HEK293T (cell line): ENCODE measurements around the gene SLC13A3.

Source experiments
- CTCF ChIA-PET: fragments of 350-600 bp; formaldehyde crosslinking; extraction: SDS; loops from one replicate; lab custom pipeline; 2021; ENCODE audit warnings: antibody characterized with exemption, inconsistent platforms; lab: Yijun Ruan, JAX
- POLR2A ChIA-PET: fragments of 350-600 bp; formaldehyde crosslinking; extraction: SDS; loops from one replicate; lab custom pipeline; 2020; ENCODE audit warnings: antibody characterized with exemption, inconsistent platforms; lab: Yijun Ruan, JAX
- DNase-seq: peaks from one replicate; pipeline ENCODE4 v3.0.0; 2012; ENCODE audit warnings: mixed read lengths; ENCODE audit errors: extremely low spot score
- ARNT ChIP-seq: fragments of 450-650 bp; IDR thresholded peaks from 2 replicates; pipeline ENCODE4 v1.6.1; 2017; ENCODE audit warnings: mild to moderate bottlenecking
- BHLHE40 ChIP-seq: fragments of 450-650 bp; IDR thresholded peaks from 2 replicates; pipeline ENCODE4 v1.6.1; 2016; ENCODE audit warnings: mild to moderate bottlenecking, moderate library complexity, borderline replicate concordance
- CTBP1 ChIP-seq: fragments of 450-650 bp; IDR thresholded peaks from 2 replicates; pipeline ENCODE4 v1.6.1; 2016; ENCODE audit warnings: borderline replicate concordance
- ELF4 ChIP-seq: fragments of 450-650 bp; IDR thresholded peaks from 2 replicates; pipeline ENCODE4 v1.6.1; 2017; ENCODE audit warnings: antibody characterized with exemption
- FOXA1 ChIP-seq: fragments of 450-650 bp; IDR thresholded peaks from 2 replicates; pipeline ENCODE4 v1.6.1; 2016; ENCODE audit warnings: mild to moderate bottlenecking
- FOXK2 ChIP-seq: fragments of 450-650 bp; IDR thresholded peaks from 2 replicates; pipeline ENCODE4 v1.6.1; 2016; ENCODE audit warnings: mild to moderate bottlenecking
- FOXM1 ChIP-seq: fragments of 450-650 bp; IDR thresholded peaks from 2 replicates; pipeline ENCODE4 v1.6.1; 2017; ENCODE audit warnings: mild to moderate bottlenecking, borderline replicate concordance
- HDGF ChIP-seq: fragments of 450-650 bp; IDR thresholded peaks from 2 replicates; pipeline ENCODE4 v1.6.1; 2017; ENCODE audit warnings: antibody characterized with exemption, borderline replicate concordance
- L3MBTL2 ChIP-seq: fragments of 450-650 bp; conservative IDR thresholded peaks from 2 replicates; pipeline ENCODE4 v1.6.1; 2016; ENCODE audit warnings: mild to moderate bottlenecking
- LEF1 ChIP-seq: fragments of 450-650 bp; IDR thresholded peaks from 2 replicates; pipeline ENCODE4 v1.6.1; 2017; ENCODE audit warnings: mild to moderate bottlenecking, borderline replicate concordance
- NFRKB ChIP-seq: fragments of 450-650 bp; IDR thresholded peaks from 2 replicates; pipeline ENCODE4 v1.6.1; 2016; ENCODE audit warnings: mild to moderate bottlenecking, moderate library complexity
- PKNOX1 ChIP-seq: fragments of 450-650 bp; IDR thresholded peaks from 2 replicates; pipeline ENCODE4 v1.6.1; 2016
- SP1 ChIP-seq: fragments of 450-650 bp; IDR thresholded peaks from 2 replicates; pipeline ENCODE4 v1.6.1; 2017
- SUZ12 ChIP-seq: fragments of 450-650 bp; IDR thresholded peaks from 2 replicates; pipeline ENCODE4 v1.6.1; 2016; ENCODE audit warnings: mild to moderate bottlenecking
- TARDBP ChIP-seq: fragments of 450-650 bp; IDR thresholded peaks from 2 replicates; pipeline ENCODE4 v1.6.1; 2016
- ZNF384 ChIP-seq: fragments of 450-650 bp; IDR thresholded peaks from 2 replicates; pipeline ENCODE4 v1.6.1; 2016

The SLC13A3 gene

GRCh38 chr20:46644160-46644559 is 7.1 kb downstream of the SLC13A3 start:
- CTCF ChIA-PET, result no interaction called here
- TF ChIP-seq LEF1 (no peak), ZNF384 (no peak), BHLHE40 (no peak), ELF4 (no peak), PKNOX1 (no peak), TARDBP (no peak), SP1 (no peak), NFRKB (no peak), L3MBTL2 (no peak)
- no peak for DNase-seq

DNA sequence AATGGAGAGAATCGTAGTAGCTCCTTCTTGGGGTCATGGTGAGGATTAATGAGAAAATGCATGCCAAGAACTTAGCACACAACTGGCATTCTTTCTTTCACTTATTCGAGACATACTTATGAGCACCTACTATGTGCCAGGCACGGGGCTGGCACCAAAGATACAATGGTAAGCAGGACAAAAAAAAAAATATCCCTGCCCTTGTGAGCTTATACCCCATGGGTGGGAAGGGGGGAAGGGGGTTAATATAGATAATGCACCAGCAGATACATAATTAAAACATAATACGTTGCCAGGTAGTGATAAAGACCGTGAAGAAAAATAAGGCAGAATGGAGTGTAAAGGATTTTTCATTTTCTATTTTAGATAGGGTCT is 8.3 kb downstream of the SLC13A3 start:
- ChIA-PET POLR2A (no interaction called here), CTCF (no interaction called here)
- TF ChIP-seq LEF1, result no peak
- TF ChIP-seq CTBP1, result no peak
- TF ChIP-seq NFRKB, result no peak
- TF ChIP-seq SUZ12, result no peak
- TF ChIP-seq L3MBTL2, result no peak
- no peak for TF ChIP-seq TARDBP
- TF ChIP-seq ZNF384, result no peak
- TF ChIP-seq ELF4, result no peak
- TF ChIP-seq PKNOX1, result no peak
- no peak for TF ChIP-seq FOXK2
- TF ChIP-seq FOXM1, result no peak
- no peak for TF ChIP-seq FOXA1
- no peak for TF ChIP-seq HDGF
- no peak for DNase-seq

More at GRCh38 chr20:46644160-46644559, 7.1 kb downstream of the SLC13A3 start:
- POLR2A ChIA-PET, result no interaction called here

DNA sequence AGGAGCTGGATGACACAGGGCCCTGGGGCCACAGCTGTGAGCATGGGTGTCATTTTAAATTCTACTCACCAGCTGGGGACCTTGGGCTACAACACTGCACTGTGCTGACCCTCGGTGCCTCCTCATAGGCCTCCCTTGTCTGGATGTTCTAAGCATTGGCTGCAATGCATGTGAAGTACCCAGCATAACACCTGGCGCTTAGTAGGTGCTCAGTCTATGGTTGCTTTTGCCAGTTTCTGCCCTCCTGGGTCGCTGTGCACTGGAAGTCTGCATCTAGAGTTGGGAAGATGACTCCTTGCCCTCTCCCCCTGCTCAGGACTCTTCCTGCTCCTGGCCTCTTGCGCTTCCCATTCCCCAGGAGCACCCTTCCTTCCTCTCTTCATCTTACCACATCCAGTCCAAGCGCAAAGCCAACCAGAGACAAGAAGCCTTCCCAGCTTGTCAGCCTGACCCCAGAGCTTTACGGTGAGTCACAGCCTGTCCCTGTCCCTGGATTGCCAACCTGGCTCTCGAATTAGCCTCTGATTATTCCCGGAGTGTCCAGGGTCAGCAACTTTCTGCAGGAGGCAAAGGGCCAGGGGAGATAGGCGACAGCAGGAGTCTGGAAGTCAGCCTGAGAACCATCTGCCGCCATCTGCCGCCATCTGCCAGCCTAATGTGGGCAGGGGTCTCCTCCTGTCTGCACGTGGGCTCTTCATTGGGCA is 8.8 kb downstream of the SLC13A3 start:
- ChIA-PET POLR2A (no interaction called here), CTCF (no interaction called here)
- DNase-seq, result no peak
- TF ChIP-seq PKNOX1 (no peak), SUZ12 (no peak)

DNA sequence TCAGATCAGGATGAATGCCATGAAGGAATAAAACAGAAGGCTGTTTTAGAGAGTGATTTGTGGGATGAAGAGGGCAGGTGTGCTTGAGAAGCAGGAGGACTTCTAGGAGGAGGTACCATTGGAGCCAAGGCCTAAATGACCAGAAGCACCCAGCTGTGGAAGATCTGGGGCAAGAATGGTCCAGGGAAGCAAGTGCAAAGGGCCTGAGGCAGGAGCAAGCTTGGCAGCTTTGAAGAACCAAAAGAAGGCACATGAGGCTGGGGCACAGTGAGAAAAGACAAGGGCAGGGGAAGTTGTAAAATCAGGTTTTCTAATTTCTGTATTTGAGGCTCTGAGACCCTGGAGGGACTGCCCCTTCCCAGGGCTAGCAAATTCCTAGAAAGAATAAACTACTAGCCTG is 9.8 kb downstream of the SLC13A3 start:
- ChIA-PET POLR2A (no interaction called here), CTCF (no interaction called here)
- TF ChIP-seq FOXK2, result no peak
- TF ChIP-seq HDGF, result no peak
- TF ChIP-seq BHLHE40, result no peak
- no peak for TF ChIP-seq FOXM1
- no peak for TF ChIP-seq FOXA1
- no peak for TF ChIP-seq SP1
- no peak for DNase-seq

DNA sequence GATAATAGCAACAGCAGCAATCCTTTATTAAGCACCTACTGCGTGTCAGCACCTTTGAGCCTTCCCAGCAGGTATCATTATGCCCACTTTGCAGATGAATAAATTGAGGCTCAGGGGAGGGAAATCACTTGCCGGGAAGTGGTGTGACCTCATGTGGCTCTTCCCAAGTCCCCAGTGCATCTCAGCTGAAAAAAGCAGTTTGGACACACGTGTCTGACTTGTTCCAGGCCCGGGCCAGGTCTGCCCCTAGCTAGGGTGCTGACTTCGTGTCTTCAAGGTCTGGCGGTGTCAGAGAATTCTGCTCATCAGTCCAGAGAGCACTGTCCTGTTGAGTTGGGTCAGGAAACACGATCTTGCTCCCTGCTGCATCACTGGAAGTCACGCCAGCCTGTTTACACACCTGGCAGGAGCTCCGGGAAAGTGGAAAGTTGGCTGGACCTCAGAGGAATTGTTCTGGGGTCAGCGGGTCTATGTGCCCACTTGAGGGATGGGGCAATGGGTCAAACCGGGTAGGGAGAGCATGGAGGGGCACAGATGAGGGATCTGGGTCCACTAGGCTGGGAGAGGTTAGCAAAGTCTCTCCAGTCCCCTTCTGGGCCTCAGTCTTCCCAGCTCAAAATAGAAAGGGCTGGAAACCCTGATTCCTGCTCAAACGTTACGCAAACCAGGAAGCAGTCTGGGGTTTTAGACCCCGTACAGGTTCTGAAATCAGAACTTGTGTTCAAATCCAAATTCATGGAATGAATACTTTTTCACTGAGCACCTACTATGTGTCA is 10.5 kb downstream of the SLC13A3 start:
- no peak for DNase-seq
- POLR2A ChIA-PET, result no interaction called here
- CTCF ChIA-PET, result no interaction called here
- no peak for TF ChIP-seq L3MBTL2
- TF ChIP-seq LEF1, result no peak
- no peak for TF ChIP-seq SUZ12
- TF ChIP-seq HDGF, result no peak
- TF ChIP-seq ZNF384, result no peak
- TF ChIP-seq ARNT, result no peak
- TF ChIP-seq NFRKB, result no peak
- TF ChIP-seq SP1, result no peak
- TF ChIP-seq FOXA1, result no peak
- TF ChIP-seq ELF4, result no peak
- no peak for TF ChIP-seq FOXK2
- no peak for TF ChIP-seq BHLHE40
- TF ChIP-seq TARDBP, result no peak
- no peak for TF ChIP-seq FOXM1
- TF ChIP-seq PKNOX1, result no peak
- TF ChIP-seq CTBP1, result no peak

- DNase-seq, result no peak
- TF ChIP-seq FOXM1 (no peak), PKNOX1 (no peak), SUZ12 (no peak), SP1 (no peak), HDGF (no peak), TARDBP (no peak), ARNT (no peak), FOXA1 (no peak), LEF1 (no peak), FOXK2 (no peak), L3MBTL2 (no peak), BHLHE40 (no peak), CTBP1 (no peak), NFRKB (no peak), ZNF384 (no peak), ELF4 (no peak)
- ChIA-PET POLR2A (no interaction called here), CTCF (no interaction called here)
These were observed 11.2 kb downstream of the SLC13A3 start for GRCh38 chr20:46640044-46640443.
